ENCODE data around the gene BLM. TPM values are rescaled to one million over a fixed set of nuclear protein-coding genes. Genes with fewer than 3 reads are reported as not detected.

Gene BLM
- total RNA-seq, 1 experiment from 2014 or later, result 40.0 TPM

- H3K9me3 ChIP-seq (ENCODE audit: low read depth, low read length, poor library complexity, severe bottlenecking), result no peaks in the 10 kb centered on the region
- H3K27ac ChIP-seq (ENCODE audit: low read depth, low read length, poor library complexity, severe bottlenecking), result no peak overlapping the region
- CTCF ChIA-PET, result no interaction called here
- no peaks in the 10 kb centered on the region for H3K27me3 ChIP-seq (replicated peaks; ENCODE audit: insufficient read depth, low read depth, low read length, poor library complexity)
- no peaks in the 10 kb centered on the region for H3K36me3 ChIP-seq (ENCODE audit: insufficient read depth, low read length, poor library complexity, severe bottlenecking)
- H3K4me3 ChIP-seq (ENCODE audit: low read depth, low read length, poor library complexity, severe bottlenecking), result no peak overlapping the region
- no peak for DNase-seq (ENCODE audit: low spot score)
- H3K4me1 ChIP-seq (ENCODE audit: insufficient read depth, low read length, poor library complexity, severe bottlenecking), result no peaks in the 10 kb centered on the region
- no TSS peak for BruUV-seq (replicated peaks)
- TF ChIP-seq EZH2 (IDR thresholded peaks at IDR 0.05; ENCODE audit: borderline replicate concordance, low read depth, low read length, poor library complexity, severe bottlenecking), result no peak
- no peak for TF ChIP-seq CTCF (conservative IDR thresholded peaks at IDR 0.05; ENCODE audit: low read depth, low read length)
- POLR2A ChIA-PET (ENCODE audit: low non-redundant PET), result no interaction called here
- intact Hi-C loops (cut with micrococcal nuclease; ENCODE audit: unreplicated experiment), result no loop called here
Observed at GRCh38 chr15:90859234-90860131, 142.3 kb downstream of the BLM start.

- Histone ChIP-seq H3K9me3 (ENCODE audit: low read depth, low read length, poor library complexity, severe bottlenecking) (no peaks in the 10 kb centered on the region), H3K4me1 (ENCODE audit: insufficient read depth, low read length, poor library complexity, severe bottlenecking) (no peaks in the 10 kb centered on the region), H3K4me3 (ENCODE audit: low read depth, low read length, poor library complexity, severe bottlenecking) (no peak overlapping the region), H3K27ac (ENCODE audit: low read depth, low read length, poor library complexity, severe bottlenecking) (no peak overlapping the region), H3K27me3 (replicated peaks; ENCODE audit: insufficient read depth, low read depth, low read length, poor library complexity) (no peaks in the 10 kb centered on the region), H3K36me3 (ENCODE audit: insufficient read depth, low read length, poor library complexity, severe bottlenecking) (no peaks in the 10 kb centered on the region)
- no TSS peak for BruUV-seq (replicated peaks)
- ChIA-PET CTCF (no interaction called here), POLR2A (ENCODE audit: low non-redundant PET) (no interaction called here)
- DNase-seq (ENCODE audit: low spot score), result no peak
- TF ChIP-seq EZH2 (IDR thresholded peaks at IDR 0.05; ENCODE audit: borderline replicate concordance, low read depth, low read length, poor library complexity, severe bottlenecking), result no peak
- intact Hi-C loops (cut with micrococcal nuclease; ENCODE audit: unreplicated experiment), result no loop called here
Observed at GRCh38 chr15:90860450-90860849, 143.3 kb downstream of the BLM start.

- Histone ChIP-seq H3K36me3 (ENCODE audit: insufficient read depth, low read length, poor library complexity, severe bottlenecking) (no peaks in the 10 kb centered on the region), H3K9me3 (ENCODE audit: low read depth, low read length, poor library complexity, severe bottlenecking) (no peaks in the 10 kb centered on the region), H3K27ac (ENCODE audit: low read depth, low read length, poor library complexity, severe bottlenecking) (no peak overlapping the region), H3K27me3 (replicated peaks; ENCODE audit: insufficient read depth, low read depth, low read length, poor library complexity) (no peaks in the 10 kb centered on the region), H3K4me3 (ENCODE audit: low read depth, low read length, poor library complexity, severe bottlenecking) (no peak overlapping the region), H3K4me1 (ENCODE audit: insufficient read depth, low read length, poor library complexity, severe bottlenecking) (no peaks in the 10 kb centered on the region)
- ChIA-PET POLR2A (ENCODE audit: low non-redundant PET) (no interaction called here), CTCF (no interaction called here)
- DNase-seq (ENCODE audit: low spot score), result no peak
- TF ChIP-seq CTCF (conservative IDR thresholded peaks at IDR 0.05; ENCODE audit: low read depth, low read length), result no peak
- intact Hi-C loops (cut with micrococcal nuclease; ENCODE audit: unreplicated experiment), result no loop called here
- no TSS peak for BruUV-seq (replicated peaks)
Observed at GRCh38 chr15:90860942-90861675, 144.0 kb downstream of the BLM start.
